H9 (cell line): Measurements from ENCODE around the gene CRISPLD2. TPM values are rescaled to one million over a fixed set of nuclear protein-coding genes. Genes with fewer than 3 reads are reported as not detected.

ENCODE experiments used
- DNase-seq: peaks from one replicate; pipeline ENCODE4 v3.0.0-alpha.2; 2017
- H2AFZ ChIP-seq: one replicate; pipeline ENCODE4 v1.6.1; 2013; ENCODE audit warnings: mild to moderate bottlenecking, low read length, control low read depth, moderate library complexity
- H2AK5ac ChIP-seq: 2 replicates; pipeline ENCODE4 v1.6.1; 2013; ENCODE audit warnings: low read length, control low read depth, mixed read lengths; ENCODE audit not compliant: insufficient read length
- H2BK120ac ChIP-seq: one replicate; pipeline ENCODE4 v1.6.1; 2013; ENCODE audit warnings: low read depth, mild to moderate bottlenecking, low read length, control low read depth, inconsistent platforms; ENCODE audit not compliant: poor library complexity, severe bottlenecking
- H2BK12ac ChIP-seq: 2 replicates; pipeline ENCODE4 v1.6.1; 2013; ENCODE audit warnings: low read length, control low read depth, mixed read lengths, low read depth; ENCODE audit not compliant: insufficient read length
- H2BK15ac ChIP-seq: 2 replicates; pipeline ENCODE4 v1.6.1; 2013; ENCODE audit warnings: low read depth, low read length, control low read depth
- H2BK20ac ChIP-seq: one replicate; pipeline ENCODE4 v1.6.1; 2013; ENCODE audit warnings: low read depth, mild to moderate bottlenecking, low read length, control low read depth, inconsistent platforms; ENCODE audit not compliant: poor library complexity, severe bottlenecking
- H2BK5ac ChIP-seq: 2 replicates; pipeline ENCODE4 v1.6.1; 2013; ENCODE audit warnings: low read length, control low read depth, mixed read lengths; ENCODE audit not compliant: insufficient read length
- H3K14ac ChIP-seq: 2 replicates; pipeline ENCODE4 v1.6.1; 2013; ENCODE audit warnings: low read length, control low read depth; ENCODE audit not compliant: insufficient read depth
- H3K18ac ChIP-seq: 2 replicates; pipeline ENCODE4 v1.6.1; 2013; ENCODE audit warnings: low read depth, mild to moderate bottlenecking, mixed read lengths, low read length, control low read depth; ENCODE audit not compliant: insufficient read length
- H3K23ac ChIP-seq: 2 replicates; pipeline ENCODE4 v1.6.1; 2013; ENCODE audit warnings: low read length, control low read depth, mixed read lengths, low read depth; ENCODE audit not compliant: insufficient read length
- H3K23me2 ChIP-seq: 2 replicates; pipeline ENCODE4 v1.6.1; 2013; ENCODE audit warnings: low read depth, mild to moderate bottlenecking, mixed read lengths, low read length, control low read depth; ENCODE audit not compliant: insufficient read length, poor library complexity, severe bottlenecking
- H3K27ac ChIP-seq: 2 replicates; pipeline ENCODE4 v1.5.1; 2013; ENCODE audit warnings: low read length, control low read depth, mixed read lengths, low read depth; ENCODE audit not compliant: insufficient read length
- H3K27me3 ChIP-seq: 2 replicates; pipeline ENCODE4 v1.6.1; 2013; ENCODE audit warnings: low read length, control low read depth, inconsistent platforms; ENCODE audit not compliant: insufficient read depth
- H3K4ac ChIP-seq: 2 replicates; pipeline ENCODE4 v1.6.1; 2013; ENCODE audit warnings: low read depth, mild to moderate bottlenecking, control low read depth, inconsistent platforms, low read length, moderate library complexity
- H3K4me1 ChIP-seq: 2 replicates; pipeline ENCODE4 v1.6.1; 2013; ENCODE audit warnings: low read length, control low read depth, inconsistent platforms; ENCODE audit not compliant: insufficient read depth
- H3K4me2 ChIP-seq: 2 replicates; pipeline ENCODE4 v1.6.1; 2013; ENCODE audit warnings: low read length, control low read depth, mixed read lengths; ENCODE audit not compliant: insufficient read length, insufficient read depth
- H3K56ac ChIP-seq: 2 replicates; pipeline ENCODE4 v1.6.1; 2013; ENCODE audit warnings: low read depth, mild to moderate bottlenecking, mixed read lengths, low read length, control low read depth; ENCODE audit not compliant: insufficient read length
- H3K79me1 ChIP-seq: 2 replicates; pipeline ENCODE4 v1.6.1; 2013; ENCODE audit warnings: low read depth, mild to moderate bottlenecking, moderate library complexity, low read length, control low read depth, inconsistent platforms; ENCODE audit not compliant: insufficient read depth, poor library complexity, severe bottlenecking
- H3K79me2 ChIP-seq: 2 replicates; pipeline ENCODE4 v1.6.1; 2013; ENCODE audit warnings: low read length, control low read depth, inconsistent platforms; ENCODE audit not compliant: insufficient read depth
- H3K9ac ChIP-seq: 2 replicates; pipeline ENCODE4 v1.6.1; 2013; ENCODE audit warnings: low read length, control low read depth, mixed read lengths; ENCODE audit not compliant: insufficient read length; ENCODE audit errors: extremely low read depth
- H3K9me3 ChIP-seq: one replicate; pipeline ENCODE4 v1.6.1; 2013; ENCODE audit warnings: low read depth, low read length, inconsistent platforms; ENCODE audit not compliant: control insufficient read depth
- H3T11ph ChIP-seq: one replicate; pipeline ENCODE4 v1.6.1; 2013; ENCODE audit warnings: mild to moderate bottlenecking, low read length, control low read depth, inconsistent platforms
- H4K20me1 ChIP-seq: one replicate; pipeline ENCODE4 v1.6.1; 2013; ENCODE audit not compliant: control insufficient read depth, insufficient read length, insufficient read depth
- H4K5ac ChIP-seq: 2 replicates; pipeline ENCODE4 v1.6.1; 2013; ENCODE audit warnings: low read depth, mild to moderate bottlenecking, mixed read lengths, low read length, control low read depth; ENCODE audit not compliant: insufficient read length
- H4K8ac ChIP-seq: replicated peaks from 2 replicates; pipeline ENCODE4 v1.6.1; 2013; ENCODE audit warnings: low read length, control low read depth, mixed read lengths, low read depth; ENCODE audit not compliant: insufficient read length
- H4K91ac ChIP-seq: 2 replicates; pipeline ENCODE4 v1.6.1; 2013; ENCODE audit warnings: low read depth, mild to moderate bottlenecking, moderate library complexity, mixed read lengths, low read length, control low read depth; ENCODE audit not compliant: insufficient read length
- H3K27ac Mint-ChIP-seq, 3 experiments: 2 replicates in 2 of 3; 3 replicates in 1 of 3; pipeline ENCODE4 v1.8.0; 2020 to 2021; ENCODE audit warnings: mixed read lengths in 3 of 3, mild to moderate bottlenecking in 1 of 3, moderate library complexity in 1 of 3
- H3K27me3 Mint-ChIP-seq: 2 replicates; pipeline ENCODE4 v1.8.0; 2021; ENCODE audit warnings: low read depth, mild to moderate bottlenecking, moderate library complexity, mixed read lengths
- H3K36me3 Mint-ChIP-seq, 3 experiments: 2 replicates in 2 of 3; 3 replicates in 1 of 3; pipeline ENCODE4 v1.8.0; 2020 to 2021; ENCODE audit warnings: low read depth in 3 of 3, mixed read lengths in 3 of 3; ENCODE audit not compliant: insufficient read depth in 1 of 3
- H3K4me1 Mint-ChIP-seq, 2 experiments: 2 replicates each; pipeline ENCODE4 v1.8.0; 2020; ENCODE audit warnings: mixed read lengths in 2 of 2
- H3K4me3 Mint-ChIP-seq, 2 experiments: 2 replicates in 1 of 2; 3 replicates in 1 of 2; pipeline ENCODE4 v1.8.0; 2020 to 2021; ENCODE audit warnings: mild to moderate bottlenecking in 2 of 2, mixed read lengths in 2 of 2, moderate library complexity in 1 of 2
- H3K9me3 Mint-ChIP-seq, 2 experiments: 2 replicates in 1 of 2; 3 replicates in 1 of 2; pipeline ENCODE4 v1.8.0; 2020; ENCODE audit warnings: mild to moderate bottlenecking in 2 of 2, mixed read lengths in 2 of 2, moderate library complexity in 1 of 2
- CTCF ChIP-seq: fragments of 200-600 bp; sonication (generic); conservative IDR thresholded peaks from 3 replicates; pipeline ENCODE4 v1.8.0; 2021; ENCODE audit warnings: antibody characterized with exemption, mild to moderate bottlenecking
- WGBS: extraction: QIAGEN DNeasy Blood & Tissue Kit; methylation state at CpG from one replicate; pipeline ENCODE4 v1.1.7; 2013; ENCODE audit warnings: missing lambda C conversion rate, low lambda C conversion rate, mixed read lengths; ENCODE audit not compliant: insufficient read length; ENCODE audit errors: extremely low coverage; 5-methylcytosine and 5-hydroxymethylcytosine counted together
- total RNA-seq: library from RNA; stranded (reverse); gene quantifications from 2 replicates; pipeline ENCODE4 v1.2.1, GENCODE V29; 2021

The CRISPLD2 gene
- total RNA-seq, 1 experiment from 2014 or later = 2.3 TPM

GRCh38 chr16:84887207-84887606 is 67.4 kb downstream of the CRISPLD2 start:
- no peak for TF ChIP-seq CTCF

More at GRCh38 chr16:84887207-84887606, 67.4 kb downstream of the CRISPLD2 start:
- H3K9me3 ChIP-seq = no peaks in the 10 kb centered on the region
- H3K56ac ChIP-seq = no peak overlapping the region
- Mint-ChIP-seq H3K9me3 (no peaks in the 10 kb centered on the region), H3K4me3 (no peak overlapping the region), H3K4me1 (peaks cover 42 to 45% of the 10 kb centered on the region in 2 experiments), H3K36me3 (no peaks in the 10 kb centered on the region; a peak in 1 of 7 replicates), H3K27ac (no peak overlapping the region), H3K27me3 (no peaks in the 10 kb centered on the region)
- H2AFZ ChIP-seq = no peak overlapping the region
- H3K4me1 ChIP-seq = peaks cover 14% of the 10 kb centered on the region
- no peak overlapping the region for H2BK12ac ChIP-seq
- H2BK15ac ChIP-seq = no peak overlapping the region
- no peak overlapping the region for H2AK5ac ChIP-seq
- no peaks in the 10 kb centered on the region for H3K27me3 ChIP-seq
- H3K79me1 ChIP-seq = no peaks in the 10 kb centered on the region
- H3K79me2 ChIP-seq = no peaks in the 10 kb centered on the region
- H4K5ac ChIP-seq = no peak overlapping the region
- H4K20me1 ChIP-seq = no peaks in the 10 kb centered on the region
- no peak overlapping the region for H4K8ac ChIP-seq
- H3K27ac ChIP-seq = no peak overlapping the region
- no peak overlapping the region for H3K4ac ChIP-seq
- no peaks in the 10 kb centered on the region for H3K23me2 ChIP-seq
- H2BK20ac ChIP-seq = no peak overlapping the region
- no CpG with 5 or more reads among the region's 15 CpGs for WGBS
- H3K14ac ChIP-seq = 0 out of 2 replicates have a peak overlapping the region, but pooled peaks have one; percentile 23
- H3T11ph ChIP-seq = no peak overlapping the region
- H3K23ac ChIP-seq = no peak overlapping the region
- no peak overlapping the region for H3K18ac ChIP-seq
- DNase-seq = no peak
- no peak overlapping the region for H3K4me2 ChIP-seq
- no peak overlapping the region for H4K91ac ChIP-seq
- H2BK120ac ChIP-seq = no peak overlapping the region
- no peak overlapping the region for H3K9ac ChIP-seq
- no peak overlapping the region for H2BK5ac ChIP-seq
